GM12891 (cell line): ENCODE measurements around the gene ARRDC2.

Experiments used
- PAX5 ChIP-seq: IDR thresholded peaks from 2 replicates; pipeline ENCODE4 v1.6.1; 2011; ENCODE audit warnings: low read length, moderate library complexity, mild to moderate bottlenecking; ENCODE audit not compliant: insufficient read depth, severe bottlenecking
- POLR2A ChIP-seq: IDR thresholded peaks from 2 replicates; pipeline ENCODE4 v1.6.1; 2011; ENCODE audit warnings: low read depth, low read length, control low read depth
- POLR2AphosphoS5 ChIP-seq: IDR thresholded peaks from 2 replicates; pipeline ENCODE4 v1.6.1; 2011; ENCODE audit warnings: low read depth, low read length, control low read depth
- POU2F2 ChIP-seq: IDR thresholded peaks from 2 replicates; pipeline ENCODE4 v1.6.1; 2011; ENCODE audit warnings: low read depth, mild to moderate bottlenecking, control low read depth, low read length, moderate library complexity
- SPI1 ChIP-seq: IDR thresholded peaks from 2 replicates; pipeline ENCODE4 v1.6.1; 2011; ENCODE audit warnings: low read depth, low read length, control low read depth
- TAF1 ChIP-seq: IDR thresholded peaks from 2 replicates; pipeline ENCODE4 v1.6.1; 2011; ENCODE audit warnings: low read depth, low read length, control low read depth

DNA sequence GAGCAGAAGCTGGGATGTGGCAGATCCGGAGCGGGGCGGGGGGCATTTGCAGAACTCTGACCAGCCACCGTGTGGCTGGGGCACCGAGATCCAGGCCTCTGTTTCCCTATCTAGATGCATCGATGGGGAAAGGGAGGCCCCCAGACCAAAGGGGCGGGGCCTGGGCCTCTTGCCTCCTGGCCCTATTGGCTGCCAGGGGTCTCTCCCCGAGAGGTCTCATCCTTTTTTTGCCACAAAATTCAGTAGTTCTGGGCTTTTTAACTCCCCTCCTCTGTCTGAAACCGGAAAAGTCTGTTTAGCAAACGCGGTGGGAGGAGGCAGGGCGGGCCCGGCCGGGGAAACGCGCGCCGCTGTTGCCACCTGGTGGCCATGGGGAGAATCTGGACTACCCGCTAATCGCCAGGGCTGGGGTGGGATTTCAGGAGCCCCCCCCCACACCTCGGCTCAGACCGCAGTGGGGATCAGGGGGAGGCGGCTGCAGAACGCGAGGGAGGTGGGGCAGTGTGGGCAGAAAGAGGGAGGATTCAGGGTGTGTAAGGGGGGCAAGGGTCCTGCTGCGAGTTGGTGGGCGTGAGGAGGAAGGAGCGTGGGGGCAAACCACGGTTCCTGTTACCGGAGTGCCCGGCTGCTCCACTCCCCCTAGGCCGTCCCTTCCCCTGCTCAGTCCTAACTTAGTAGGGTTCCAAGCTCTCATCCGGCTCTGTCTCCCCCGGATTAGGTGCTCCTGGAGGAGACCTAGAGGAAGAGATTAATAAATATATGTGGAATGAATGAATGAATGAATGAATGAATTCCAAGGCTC lies 50.4 kb downstream of the ARRDC2 start:
- TF ChIP-seq POLR2A (no peak), POU2F2 (no peak), TAF1 (no peak), POLR2AphosphoS5 (no peak), SPI1 (no peak), PAX5 (no peak)
